Subcutaneous abdominal adipose tissue (tissue), 5 donors: ENCODE measurements around the gene PXDN.

Experiments used
- H3K27ac ChIP-seq: one replicate; pipeline ENCODE4 v1.7.0; 2013; ENCODE audit warnings: low read depth, mild to moderate bottlenecking, inconsistent platforms, low read length, moderate library complexity
- H3K27me3 ChIP-seq, 5 donors: one replicate each; pipeline ENCODE4 v1.7.0; 2013; ENCODE audit warnings: low read length in 5 of 5, inconsistent platforms in 1 of 5; ENCODE audit not compliant: control insufficient read depth in 5 of 5, insufficient read depth in 4 of 5
- H3K36me3 ChIP-seq, 5 donors: one replicate each; pipeline ENCODE4 v1.7.0; 2013; ENCODE audit warnings: low read length in 5 of 5; ENCODE audit not compliant: control insufficient read depth in 5 of 5, insufficient read depth in 5 of 5
- H3K4me1 ChIP-seq, 5 donors: one replicate each; pipeline ENCODE4 v1.7.0; 2013; ENCODE audit warnings: low read length in 5 of 5, mild to moderate bottlenecking in 3 of 5, moderate library complexity in 1 of 5; ENCODE audit not compliant: control insufficient read depth in 5 of 5, insufficient read depth in 5 of 5
- H3K4me3 ChIP-seq, 5 donors: one replicate each; pipeline ENCODE4 v1.7.0; 2013; ENCODE audit warnings: low read length in 5 of 5, low read depth in 1 of 5
- H3K9ac ChIP-seq, 5 donors: one replicate each; pipeline ENCODE4 v1.7.0; 2013; ENCODE audit warnings: low read length in 5 of 5, mild to moderate bottlenecking in 4 of 5, moderate library complexity in 3 of 5
- H3K9me3 ChIP-seq, 5 donors: one replicate each; pipeline ENCODE4 v1.7.0; 2013; ENCODE audit warnings: low read length in 5 of 5; ENCODE audit not compliant: control insufficient read depth in 5 of 5
- donor health status: healthy.
- donor health status: healthy.
- donor health status: healthy.
- donor health status: healthy.
- donor health status: healthy.

The PXDN gene

DNA sequence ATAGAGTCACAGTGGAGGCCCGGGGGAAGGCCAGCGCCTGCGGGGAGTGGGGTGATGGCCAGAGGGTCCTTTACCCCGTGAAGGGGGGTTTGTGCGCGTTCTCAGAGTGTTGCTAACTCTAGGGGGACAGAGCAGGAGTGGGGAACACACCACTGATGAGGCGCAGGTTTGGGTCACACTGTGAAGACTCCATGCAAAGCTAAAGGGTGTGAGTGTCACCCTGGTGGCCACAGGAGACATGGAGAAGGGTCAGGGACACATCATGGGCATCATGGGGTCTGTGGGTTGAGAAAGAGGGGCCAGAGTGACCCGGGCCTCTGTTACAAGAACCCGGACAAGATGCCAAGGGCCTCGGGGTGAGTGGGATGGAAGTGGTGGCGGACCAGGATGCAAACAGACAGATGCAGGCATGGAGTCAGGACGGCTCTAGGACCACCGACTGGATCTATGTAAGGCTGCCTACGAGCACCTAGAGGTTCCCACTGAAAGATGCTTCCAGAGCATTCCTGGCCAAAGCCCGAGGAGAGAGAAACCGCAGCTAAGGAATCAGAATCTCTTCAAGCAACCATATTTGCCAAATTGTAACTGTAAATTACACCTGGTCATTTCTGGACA, 84.3 kb downstream of the PXDN start:
- Histone ChIP-seq H3K27me3 (no peaks in the 10 kb centered on the region), H3K4me3 (no peak overlapping the region), H3K4me1 (peaks cover 2 to 41% (median 22%) of the 10 kb centered on the region in 5 donors), H3K9me3 (no peaks in the 10 kb centered on the region), H3K9ac (no peak overlapping the region), H3K36me3 (peaks cover 2 to 73% (median 67%) of the 10 kb centered on the region in 5 donors), H3K27ac (no peak overlapping the region)

DNA sequence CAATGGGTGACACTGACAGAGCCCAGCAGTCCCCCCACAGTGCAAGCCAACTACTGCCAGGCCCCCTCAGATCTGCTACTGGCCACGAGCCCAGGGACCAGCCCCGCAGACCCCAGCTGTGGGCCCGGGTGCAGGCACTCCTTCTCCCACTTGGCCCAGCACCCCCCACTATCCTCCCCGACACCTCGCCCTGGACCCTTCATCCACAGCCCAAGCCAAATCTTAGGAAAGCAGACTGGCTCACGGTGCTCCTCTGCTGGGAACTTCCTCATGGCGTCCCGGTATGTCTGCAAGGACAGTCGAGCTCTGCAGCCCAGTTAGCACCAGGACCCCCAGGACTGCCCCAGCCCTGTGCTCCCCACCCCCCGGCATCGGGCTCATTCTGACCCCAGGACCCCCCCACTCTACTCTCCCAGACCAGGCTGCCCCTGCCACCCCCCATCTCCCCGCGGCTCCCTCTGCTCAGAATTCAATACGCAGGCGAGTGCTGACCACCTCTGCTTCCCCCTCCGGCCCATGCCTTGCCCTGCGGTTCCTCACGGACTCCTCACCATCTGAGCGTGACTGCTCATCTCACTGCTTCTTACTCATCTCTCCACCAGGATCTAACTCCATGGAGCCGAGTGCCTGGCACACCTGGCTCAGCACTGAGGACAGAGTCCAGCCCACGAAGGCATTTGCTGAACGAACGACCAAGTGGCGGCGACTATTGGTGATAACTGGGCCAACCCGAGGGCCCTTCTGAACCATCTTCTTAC, 85.7 kb downstream of the PXDN start:
- Histone ChIP-seq H3K27ac (peak overlapping the region; percentile 98), H3K9me3 (no peaks in the 10 kb centered on the region), H3K36me3 (peaks cover 2 to 63% (median 53%) of the 10 kb centered on the region in 5 donors)

DNA sequence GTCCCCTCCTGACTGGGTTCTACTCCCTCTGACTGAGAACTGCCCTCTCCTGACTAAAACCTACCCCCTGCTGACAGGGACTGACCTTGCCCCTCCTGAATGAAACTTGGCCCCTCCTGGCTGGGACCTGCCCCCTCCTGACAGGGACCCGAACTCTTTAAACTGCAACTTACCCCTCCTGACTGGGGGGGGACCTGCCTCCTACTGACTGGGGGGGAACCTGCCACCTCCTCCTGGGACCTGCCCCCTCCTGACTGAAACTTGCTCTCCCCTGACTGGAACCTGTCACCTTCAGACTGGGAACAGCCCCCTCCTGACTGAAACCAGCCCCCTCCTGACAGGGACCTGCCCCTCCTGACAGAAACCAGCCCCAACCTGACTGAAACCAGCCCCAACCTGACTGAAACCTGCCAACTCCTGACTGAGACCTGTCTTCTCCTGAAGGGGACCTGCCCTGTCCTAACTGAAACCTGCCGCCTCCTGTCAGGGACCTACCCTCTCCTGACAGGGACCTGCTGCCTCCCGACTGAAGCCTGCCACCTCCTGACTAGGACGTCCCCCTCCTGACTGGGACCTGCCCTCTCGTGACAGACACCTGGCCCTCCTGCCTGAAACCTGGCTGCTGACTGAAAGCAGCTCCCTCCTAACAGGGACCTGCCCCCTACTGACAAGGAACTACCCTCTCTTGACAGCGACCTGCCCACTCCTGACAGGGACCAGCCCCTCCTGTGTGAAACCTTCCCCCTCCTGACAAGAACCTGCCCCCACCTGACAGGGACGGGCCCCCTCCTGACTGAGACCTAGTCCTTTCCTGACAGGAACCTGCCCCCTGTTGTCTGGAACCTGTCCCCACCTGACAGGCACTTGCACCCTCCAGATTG, 87.1 kb downstream of the PXDN start:
- Histone ChIP-seq H3K4me1 (peaks cover 13 to 51% (median 34%) of the 10 kb centered on the region in 5 donors), H3K9ac (peak overlapping the region in 4 of 5 donors; percentile 17 to 59 (median 42)), H3K27ac (peak overlapping the region; percentile 98), H3K9me3 (no peaks in the 10 kb centered on the region), H3K27me3 (no peaks in the 10 kb centered on the region), H3K4me3 (no peak overlapping the region), H3K36me3 (peaks cover 2 to 52% (median 39%) of the 10 kb centered on the region in 5 donors)

More for the DNA sequence above, 85.7 kb downstream of the PXDN start:
- no peaks in the 10 kb centered on the region for H3K27me3 ChIP-seq
- H3K9ac ChIP-seq, result peak overlapping the region in 1 of 5 donors; percentile 19
- H3K4me1 ChIP-seq, result peaks cover 2 to 41% (median 20%) of the 10 kb centered on the region in 5 donors
- no peak overlapping the region for H3K4me3 ChIP-seq

DNA sequence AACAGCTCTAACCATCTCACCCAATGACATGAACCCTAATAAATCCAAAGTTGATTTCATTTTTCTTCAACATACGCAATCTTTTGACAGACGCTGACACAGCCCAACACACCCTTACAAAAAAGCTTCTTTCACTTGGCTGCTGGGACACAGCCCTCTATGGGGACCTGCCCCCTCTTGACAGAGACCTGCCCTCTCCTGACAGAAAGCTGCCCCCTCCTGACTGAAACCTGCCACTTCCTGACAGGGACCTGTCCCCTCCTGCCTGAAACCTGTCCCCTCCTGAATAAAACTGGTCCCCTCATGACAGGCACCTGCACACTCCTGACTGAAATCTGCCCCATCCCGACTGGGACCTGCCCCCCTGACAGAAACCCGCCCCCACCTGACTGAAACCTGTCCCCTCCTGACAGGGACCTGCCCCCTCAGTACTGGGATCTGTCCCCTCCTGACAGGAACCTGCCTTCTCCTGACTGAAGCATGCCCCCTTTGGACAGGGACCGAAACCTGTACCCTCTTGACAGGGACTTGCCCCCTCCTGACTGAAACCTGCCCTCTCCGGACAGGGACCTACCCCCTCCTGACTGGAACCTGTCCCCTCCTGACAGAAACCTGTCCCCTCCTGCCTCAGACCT, 87.9 kb downstream of the PXDN start:
- Histone ChIP-seq H3K27ac (peak overlapping the region; percentile 98), H3K4me1 (peaks cover 13 to 59% (median 42%) of the 10 kb centered on the region in 5 donors), H3K4me3 (no peak overlapping the region), H3K9me3 (no peaks in the 10 kb centered on the region), H3K36me3 (peaks cover 2 to 51% (median 35%) of the 10 kb centered on the region in 5 donors), H3K9ac (peak overlapping the region in 4 of 5 donors; percentile 26 to 59 (median 46)), H3K27me3 (no peaks in the 10 kb centered on the region)

DNA sequence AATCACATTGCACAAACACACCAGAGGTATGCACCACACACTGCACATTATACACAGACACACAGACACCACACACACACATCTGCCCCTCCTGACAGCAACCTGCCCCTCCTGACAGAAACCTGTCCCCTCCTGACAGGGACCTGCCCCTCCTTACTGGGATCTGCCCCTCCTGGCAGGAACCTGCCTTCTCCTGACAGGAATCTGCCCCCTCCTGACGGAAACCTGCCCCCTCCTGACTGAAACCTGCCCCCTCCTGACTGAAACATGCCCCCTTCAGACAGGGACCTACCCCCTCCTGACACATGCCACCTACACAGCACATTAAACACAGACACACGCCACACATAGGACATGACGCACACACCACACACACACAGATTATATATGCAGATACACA, 88.9 kb downstream of the PXDN start:
- H3K27me3 ChIP-seq, result no peaks in the 10 kb centered on the region
- H3K9me3 ChIP-seq, result no peaks in the 10 kb centered on the region
- H3K27ac ChIP-seq, result peak overlapping the region; percentile 98
- H3K4me1 ChIP-seq, result peaks cover 17 to 68% (median 51%) of the 10 kb centered on the region in 5 donors
- H3K4me3 ChIP-seq, result no peak overlapping the region
- H3K36me3 ChIP-seq, result peaks cover 2 to 46% (median 30%) of the 10 kb centered on the region in 5 donors
- H3K9ac ChIP-seq, result peak overlapping the region in 2 of 5 donors; percentile 29 to 33

DNA sequence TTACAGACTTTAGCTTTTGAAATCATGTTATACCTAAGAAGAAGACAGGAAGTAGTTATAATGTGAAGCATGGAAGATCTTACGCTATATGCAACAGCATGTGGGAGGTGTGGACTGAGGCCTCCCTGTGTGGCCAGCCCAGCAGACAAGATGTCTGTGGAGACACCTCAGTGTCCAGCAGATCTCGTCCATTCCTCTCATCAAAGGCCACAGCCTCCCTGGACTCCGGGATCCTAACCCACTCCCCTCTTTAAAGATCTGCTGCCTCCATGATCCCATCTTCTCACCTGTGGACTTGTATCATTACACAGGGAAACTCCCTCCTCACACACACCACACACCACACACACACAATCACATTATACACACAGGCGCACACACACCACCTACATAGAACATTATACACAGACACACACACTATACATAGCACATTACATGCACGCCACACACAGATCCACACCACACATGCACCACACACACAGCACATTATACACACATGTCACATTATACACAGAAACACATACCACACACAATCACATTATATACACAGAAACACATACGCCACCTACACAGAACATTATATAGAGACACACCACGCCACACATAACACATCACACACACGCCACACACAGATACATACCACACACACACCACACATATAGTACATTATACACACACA, 89.5 kb downstream of the PXDN start:
- peak overlapping the region; percentile 98 for H3K27ac ChIP-seq

DNA sequence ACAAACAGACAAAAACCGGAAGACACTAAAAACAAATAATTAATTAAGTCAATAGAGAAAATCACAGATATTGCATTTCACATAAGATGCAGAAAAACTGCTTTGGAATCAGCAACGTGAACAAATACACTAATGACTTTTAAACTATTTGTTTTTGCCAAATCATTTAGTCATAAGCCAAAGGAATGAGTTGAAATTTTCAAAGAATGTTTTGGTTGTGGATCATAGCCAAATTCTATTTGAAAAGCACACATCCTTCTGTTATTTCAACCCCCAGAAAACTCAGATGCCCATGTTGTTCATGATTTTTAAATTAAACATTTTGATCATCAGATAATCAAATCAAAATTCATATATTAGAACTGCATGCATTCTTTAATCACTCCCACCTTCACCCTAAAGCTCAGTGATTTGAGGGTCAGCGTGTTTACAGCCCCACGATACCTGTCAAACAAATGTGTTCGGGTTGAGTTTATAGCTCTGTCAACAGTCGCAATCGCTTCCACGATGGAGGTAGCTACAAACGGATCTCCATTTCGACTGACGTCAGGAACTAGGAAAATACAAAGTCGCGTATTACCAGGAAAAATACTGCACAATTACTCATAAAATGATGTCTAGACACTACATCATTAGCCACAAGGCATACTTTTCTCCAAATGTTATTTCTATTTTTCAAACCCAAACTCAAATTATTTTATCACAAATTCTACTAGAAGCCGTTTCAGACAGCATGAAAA, 90.2 kb downstream of the PXDN start:
- peaks cover 17 to 70% (median 53%) of the 10 kb centered on the region in 5 donors for H3K4me1 ChIP-seq
- H3K9ac ChIP-seq, result peak overlapping the region in 2 of 5 donors; percentile 20 to 37
- no peak overlapping the region for H3K4me3 ChIP-seq
- peaks cover 2 to 47% (median 34%) of the 10 kb centered on the region in 5 donors for H3K36me3 ChIP-seq
- peak overlapping the region; percentile 98 for H3K27ac ChIP-seq
- H3K27me3 ChIP-seq, result no peaks in the 10 kb centered on the region
- H3K9me3 ChIP-seq, result no peaks in the 10 kb centered on the region

More for the DNA sequence above, 89.5 kb downstream of the PXDN start:
- Histone ChIP-seq H3K27me3 (no peaks in the 10 kb centered on the region), H3K4me1 (peaks cover 17 to 70% (median 53%) of the 10 kb centered on the region in 5 donors), H3K9me3 (no peaks in the 10 kb centered on the region), H3K9ac (peak overlapping the region in 2 of 5 donors; percentile 5 to 20), H3K36me3 (peaks cover 2 to 46% (median 30%) of the 10 kb centered on the region in 5 donors), H3K4me3 (no peak overlapping the region)

DNA sequence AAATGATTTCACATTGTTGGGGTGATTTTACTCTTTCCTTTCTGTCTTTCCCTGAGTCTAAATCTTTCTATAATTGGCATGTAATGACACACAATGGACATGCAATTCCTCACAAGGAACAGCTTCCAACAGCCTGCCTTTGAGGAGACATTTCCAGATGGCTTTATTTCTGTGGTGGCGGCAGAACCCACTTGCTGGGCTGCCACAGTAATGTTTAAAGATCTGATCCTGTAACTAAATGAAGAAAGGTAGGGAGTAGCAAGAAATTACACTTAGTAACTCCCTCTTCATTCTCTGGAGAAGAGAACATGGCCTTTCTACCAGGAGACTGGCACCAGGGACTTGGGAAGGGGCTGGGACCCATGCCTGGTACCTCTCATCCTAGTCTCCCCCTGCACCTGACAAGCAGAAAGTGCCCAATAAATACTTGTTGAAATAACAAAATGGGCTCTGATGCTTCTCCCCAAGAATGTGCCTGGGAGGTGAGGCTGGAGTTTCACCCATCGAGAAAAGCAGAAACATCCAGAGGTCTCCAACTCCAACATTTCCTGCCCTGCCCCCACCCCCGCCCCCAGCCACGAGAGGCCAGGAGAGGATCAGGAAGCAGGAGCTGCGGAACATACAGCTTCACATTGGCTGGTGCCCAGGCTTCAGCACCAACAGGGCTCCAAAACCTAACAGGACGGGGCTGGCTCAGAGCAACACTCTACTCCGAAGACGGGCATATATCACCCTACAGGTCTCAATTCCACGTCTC, 92.1 kb downstream of the PXDN start:
- Histone ChIP-seq H3K36me3 (peaks cover 0 to 52% (median 42%) of the 10 kb centered on the region in 5 donors), H3K9me3 (no peaks in the 10 kb centered on the region), H3K9ac (no peak overlapping the region), H3K27ac (peak overlapping the region; percentile 98), H3K27me3 (no peaks in the 10 kb centered on the region), H3K4me3 (no peak overlapping the region), H3K4me1 (peaks cover 17 to 66% (median 53%) of the 10 kb centered on the region in 5 donors)
